HG02981 (cell line): ENCODE measurements around the gene MPC1.

ENCODE experiments used
- ATAC-seq: cut with Tn5 transposase; IDR thresholded peaks from one replicate; pipeline ENCODE4 v1.9.1; 2021; ENCODE audit warnings: mild to moderate bottlenecking, moderate library complexity; ENCODE audit not compliant: unreplicated experiment

The MPC1 gene

DNA sequence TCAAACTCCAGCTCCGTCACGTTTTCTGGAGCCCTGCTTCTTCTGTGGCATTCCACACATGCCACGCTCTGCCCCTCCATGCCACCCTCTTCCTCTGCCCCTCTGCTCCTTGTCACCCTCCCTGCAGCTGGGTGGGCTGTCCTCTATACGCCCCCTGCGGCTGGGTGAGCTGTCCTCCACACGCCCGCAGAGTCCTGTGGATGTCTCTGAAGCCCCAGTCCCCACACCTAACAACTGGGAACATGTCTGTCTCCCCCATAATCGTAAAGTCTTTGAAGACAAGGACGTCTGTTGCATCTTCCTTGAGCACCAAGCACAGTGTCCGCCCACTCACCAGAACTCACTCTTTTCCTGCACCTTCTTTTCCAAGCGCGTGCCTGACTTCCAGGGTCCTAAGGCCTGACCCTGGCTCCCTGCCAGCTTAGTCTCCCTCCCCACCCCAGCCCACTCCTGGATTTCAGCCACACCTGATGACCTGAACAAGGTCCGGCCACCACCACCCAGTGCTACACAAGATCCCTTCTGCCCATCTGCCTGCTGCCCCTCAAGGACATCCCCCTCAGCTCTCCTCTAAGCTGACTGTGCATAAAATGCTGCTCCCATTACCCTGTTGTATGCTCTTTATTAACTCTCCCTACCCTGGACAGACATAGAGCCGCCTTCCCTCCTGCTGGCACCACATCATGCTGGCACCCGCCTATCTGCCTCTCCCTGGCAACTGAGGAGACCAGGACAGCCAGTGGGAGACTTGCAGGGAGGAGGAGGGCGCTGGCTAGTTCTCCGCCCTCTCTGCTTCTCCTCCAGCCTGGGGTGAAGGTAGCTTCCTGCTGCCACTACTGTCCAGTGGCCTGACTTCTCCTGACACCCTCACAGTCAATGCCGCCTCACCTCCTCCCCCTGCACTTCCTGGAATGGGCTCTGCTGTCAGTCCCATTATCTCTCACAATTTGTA lies 63.8 kb downstream of the MPC1 start:
- ATAC-seq: no peak

DNA sequence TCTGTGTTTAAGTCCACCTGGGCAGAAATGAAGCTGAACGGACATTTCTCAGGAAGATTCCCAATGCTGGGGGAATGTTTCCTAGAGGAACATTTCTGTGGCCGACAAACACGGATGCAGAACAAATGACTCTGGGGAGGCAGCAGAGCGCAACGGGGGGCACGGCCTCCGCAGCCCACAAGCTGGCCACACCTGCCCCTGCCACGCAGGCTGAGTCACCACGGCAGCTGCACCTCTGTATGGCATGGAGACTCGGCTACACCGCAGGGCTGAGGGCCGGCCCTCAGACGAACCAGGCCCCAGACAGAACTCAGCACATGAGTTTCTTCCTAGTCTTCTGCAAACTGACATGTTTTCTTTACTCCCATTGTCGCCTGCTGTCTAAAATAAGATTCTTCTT lies 64.5 kb downstream of the MPC1 start:
- ATAC-seq: no peak

DNA sequence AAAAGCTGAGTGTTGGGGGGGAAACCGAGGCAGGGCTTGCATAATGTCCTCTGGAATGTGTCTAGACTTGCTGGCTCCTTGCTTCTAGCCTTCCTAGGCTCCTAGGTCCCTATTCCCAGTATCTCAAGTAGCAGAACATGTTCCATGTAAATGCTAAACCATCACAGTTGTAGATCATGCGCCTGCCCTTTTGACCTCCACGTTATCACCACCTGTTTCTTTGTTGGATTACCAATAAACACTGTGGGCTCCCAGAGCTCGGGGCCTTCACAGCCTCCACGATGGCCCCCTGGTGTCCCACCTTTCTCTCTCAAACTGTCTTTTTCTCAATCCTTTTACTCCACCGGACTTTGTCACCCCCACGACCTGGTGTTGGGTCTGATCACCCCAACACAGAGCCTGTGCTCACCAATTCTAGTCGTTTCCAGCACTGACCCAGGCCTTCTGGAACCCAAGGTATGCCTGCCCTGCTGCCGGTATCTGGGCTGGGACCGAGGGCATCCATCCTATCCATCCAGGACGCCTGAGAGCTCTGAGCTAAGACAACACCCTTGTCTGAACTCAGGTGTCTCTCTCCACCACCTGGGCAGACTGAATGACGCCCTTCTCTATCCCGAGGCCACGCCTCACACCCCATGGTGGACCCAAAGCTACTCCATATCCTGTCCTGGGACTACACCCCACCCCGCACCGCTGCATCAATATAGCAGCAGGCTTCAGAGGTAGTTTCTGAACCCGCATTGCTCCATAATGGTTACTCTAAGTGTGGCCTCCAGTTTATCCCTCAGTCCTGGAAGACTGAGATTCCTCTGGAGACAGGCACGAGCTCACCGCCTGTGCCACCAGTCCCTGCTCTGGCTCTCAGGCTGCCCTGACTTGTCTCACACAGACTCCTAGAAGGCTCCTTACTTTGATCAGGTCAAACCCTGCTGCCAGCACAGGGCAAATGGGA lies 65.2 kb downstream of the MPC1 start:
- no peak for ATAC-seq

DNA sequence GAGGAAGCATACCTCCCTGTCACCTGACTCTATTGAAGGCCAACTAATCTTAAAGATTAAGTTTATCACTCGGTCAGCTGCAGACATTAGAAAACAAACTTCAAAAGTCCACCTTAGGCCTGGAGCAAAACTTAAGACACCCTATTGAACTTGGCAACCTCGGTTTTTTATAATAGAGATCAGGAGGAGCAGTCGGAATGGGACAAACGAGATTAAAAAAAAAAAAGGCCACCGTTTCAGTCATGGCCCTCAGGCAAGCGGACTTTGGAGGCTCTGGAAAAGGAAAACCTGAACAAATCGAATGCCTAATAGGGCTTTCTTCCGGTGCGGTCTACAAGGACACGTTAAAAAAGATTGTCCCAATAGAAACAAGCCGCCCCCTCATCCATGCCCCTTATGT lies 67.3 kb downstream of the MPC1 start:
- no peak for ATAC-seq
